ENCODE results near the gene DHX29.

DHX29 gene

GRCh38 chr5:55231919-55232270 lies 75.6 kb downstream of the DHX29 start:
- no peak for DNase-seq

DNA sequence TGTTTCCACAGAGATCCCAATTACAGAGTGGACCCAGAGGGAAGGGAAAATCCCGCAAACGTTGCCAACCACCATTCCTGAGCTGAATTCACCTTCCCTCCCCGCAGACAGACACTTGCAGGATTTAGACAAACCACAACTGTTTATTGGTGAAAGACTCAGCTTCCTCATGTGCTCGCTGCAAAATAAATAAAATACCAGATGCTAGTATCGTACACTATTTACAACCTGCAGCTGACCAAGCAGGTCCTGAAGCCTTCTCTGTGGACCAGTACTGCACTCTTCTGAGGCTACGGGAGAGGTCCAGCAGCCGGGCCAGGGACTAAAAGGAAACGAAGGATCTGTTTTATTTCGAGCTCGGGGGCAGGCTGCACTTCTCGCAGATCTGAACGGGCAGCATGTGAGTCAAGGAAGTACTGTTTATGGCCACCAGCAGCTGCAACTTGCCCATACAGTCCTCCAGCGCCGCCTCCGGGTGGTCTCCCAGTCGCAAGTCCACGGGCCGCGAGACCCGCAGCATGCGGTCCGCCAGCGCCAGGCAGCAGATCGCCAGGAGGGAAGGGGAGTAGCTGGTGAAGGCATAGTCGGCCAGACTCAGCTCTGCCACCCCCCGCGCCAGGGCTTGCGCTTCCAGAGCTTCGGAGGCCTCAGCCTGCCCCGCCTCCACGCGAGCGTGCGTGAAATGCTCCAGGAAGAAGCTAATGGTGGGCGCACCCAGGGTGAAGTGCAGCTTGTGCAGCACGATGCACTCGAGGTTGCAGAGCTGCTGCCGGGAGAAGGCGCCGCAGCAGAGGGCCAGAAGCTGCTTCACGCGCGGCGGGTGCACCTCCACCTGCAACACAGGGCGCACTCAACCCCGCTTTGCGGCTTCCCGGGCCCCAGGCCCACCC lies 76.2 kb downstream of the DHX29 start:
- no peak for DNase-seq

DNA sequence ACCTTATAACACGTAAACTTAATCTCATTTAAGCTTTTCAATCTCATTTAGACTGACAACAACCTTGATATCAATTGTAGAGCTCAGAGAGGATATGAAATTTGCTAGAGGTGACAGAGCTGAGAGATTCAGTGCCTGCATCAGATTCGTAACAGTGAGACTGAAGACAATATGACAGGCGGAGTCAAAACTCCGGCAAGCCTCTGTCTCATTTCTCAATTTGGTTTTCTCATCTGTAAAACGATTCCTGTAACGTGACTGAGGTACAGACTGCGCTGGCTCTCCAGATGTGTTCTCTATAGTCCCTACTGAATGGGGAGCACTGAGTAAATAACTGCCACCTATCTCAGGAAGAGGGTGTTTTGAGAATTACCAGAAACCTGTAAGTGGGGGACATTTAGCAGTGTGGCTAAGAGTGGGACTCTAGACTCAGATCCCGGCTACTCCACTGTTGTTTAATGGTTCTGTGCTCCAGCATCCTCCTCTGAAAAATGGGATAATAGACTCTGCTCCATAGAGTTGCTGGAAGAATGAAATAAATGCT lies 77.3 kb downstream of the DHX29 start:
- DNase-seq = no peak

GRCh38 chr5:55227664-55228430 lies 79.6 kb downstream of the DHX29 start:
- no peak for DNase-seq

GRCh38 chr5:55226934-55227663 lies 80.4 kb downstream of the DHX29 start, which contains the start of gene MCIDAS:
TSS of gene MCIDAS (minus strand) at chr5:55227315. CDS start at chr5:55227138, 177 bp downstream.
- DNase-seq = no peak

GRCh38 chr5:55226027-55226933 lies 81.2 kb downstream of the DHX29 start:
- peak; percentile 34 for DNase-seq

DNA sequence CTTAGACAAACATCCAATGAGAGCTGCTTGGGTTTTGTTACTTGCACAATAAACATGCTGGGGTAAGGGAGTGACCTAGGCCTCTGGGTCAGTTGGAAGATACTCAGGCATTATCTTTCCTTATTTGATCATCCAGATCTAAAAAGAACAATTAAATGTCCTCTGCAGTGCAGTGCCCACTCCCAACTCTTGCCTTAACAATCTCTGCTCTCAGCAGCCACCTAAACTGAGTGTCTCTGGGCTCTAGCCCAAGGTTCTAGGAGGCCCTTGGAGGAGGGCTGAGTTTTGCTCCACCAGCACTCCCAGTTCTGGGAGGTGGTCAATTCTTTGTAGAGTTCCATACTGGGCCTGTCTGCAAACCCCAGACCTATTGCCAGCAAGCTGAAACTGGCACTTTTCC lies 82.1 kb downstream of the DHX29 start:
- no peak for DNase-seq

DNA sequence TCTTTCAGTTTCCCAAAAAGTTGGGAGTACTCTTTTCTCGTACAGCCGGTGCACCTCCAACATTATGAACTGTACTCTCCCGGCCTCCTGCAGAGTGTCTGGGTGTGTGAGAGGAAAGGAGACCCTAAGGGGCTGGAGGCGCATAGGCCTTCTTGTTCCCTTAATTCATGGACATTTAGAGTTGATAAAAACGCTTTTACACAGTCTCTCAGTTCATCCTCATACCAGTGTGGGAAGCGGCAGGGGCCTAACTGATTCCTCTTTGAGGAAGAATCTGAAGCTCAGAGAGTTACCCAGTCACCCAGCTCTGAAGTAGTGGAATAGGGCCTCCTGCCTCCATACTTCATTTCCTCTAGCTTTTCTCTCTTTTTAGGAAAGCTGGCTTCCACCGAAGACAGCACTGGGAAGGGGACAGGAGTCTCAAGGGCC lies 83.7 kb downstream of the DHX29 start:
- DNase-seq = no peak

DNA sequence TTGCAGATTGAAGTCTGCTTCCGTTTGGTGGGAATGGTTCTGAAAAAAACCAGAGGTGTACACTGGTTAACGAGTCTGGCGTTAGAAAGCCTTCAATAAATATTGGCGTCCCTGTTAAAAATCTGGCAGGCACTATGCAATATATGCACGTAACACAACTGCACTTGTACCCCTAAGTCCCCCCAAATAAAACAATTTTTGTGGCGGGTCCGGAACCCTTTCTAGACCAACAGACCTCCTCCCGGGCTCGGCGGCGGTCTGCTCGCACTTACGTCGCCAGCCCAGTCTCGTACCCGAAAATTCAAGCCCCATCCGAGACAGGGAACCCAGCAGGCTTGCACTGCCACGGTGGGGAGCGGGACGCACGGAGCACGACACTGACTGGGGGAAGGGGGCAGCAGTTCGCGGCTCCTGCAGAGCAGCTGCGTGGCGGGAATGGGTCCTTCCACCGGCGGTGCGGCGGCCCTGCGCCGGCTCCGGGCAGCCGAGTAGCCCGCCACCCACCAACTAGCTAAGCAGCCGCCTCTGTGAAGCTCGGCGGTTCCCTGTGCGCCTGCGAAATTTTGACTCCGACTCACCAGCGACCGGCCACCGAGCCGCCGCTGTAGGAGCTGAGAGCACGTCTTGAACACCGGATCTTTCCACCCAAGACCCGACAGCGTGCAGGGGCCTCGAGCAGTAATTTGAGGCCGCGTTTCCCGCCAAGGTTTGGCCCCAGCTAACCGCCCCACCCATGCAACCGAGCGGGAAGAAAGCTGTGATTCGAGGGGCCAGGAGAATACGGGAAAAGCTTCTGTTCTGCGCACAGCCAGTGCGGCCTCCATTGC lies 84.3 kb downstream of the DHX29 start:
- no peak for DNase-seq

GRCh38 chr5:55222092-55222984 lies 85.2 kb downstream of the DHX29 start:
- DNase-seq = peak; percentile 27

DNA sequence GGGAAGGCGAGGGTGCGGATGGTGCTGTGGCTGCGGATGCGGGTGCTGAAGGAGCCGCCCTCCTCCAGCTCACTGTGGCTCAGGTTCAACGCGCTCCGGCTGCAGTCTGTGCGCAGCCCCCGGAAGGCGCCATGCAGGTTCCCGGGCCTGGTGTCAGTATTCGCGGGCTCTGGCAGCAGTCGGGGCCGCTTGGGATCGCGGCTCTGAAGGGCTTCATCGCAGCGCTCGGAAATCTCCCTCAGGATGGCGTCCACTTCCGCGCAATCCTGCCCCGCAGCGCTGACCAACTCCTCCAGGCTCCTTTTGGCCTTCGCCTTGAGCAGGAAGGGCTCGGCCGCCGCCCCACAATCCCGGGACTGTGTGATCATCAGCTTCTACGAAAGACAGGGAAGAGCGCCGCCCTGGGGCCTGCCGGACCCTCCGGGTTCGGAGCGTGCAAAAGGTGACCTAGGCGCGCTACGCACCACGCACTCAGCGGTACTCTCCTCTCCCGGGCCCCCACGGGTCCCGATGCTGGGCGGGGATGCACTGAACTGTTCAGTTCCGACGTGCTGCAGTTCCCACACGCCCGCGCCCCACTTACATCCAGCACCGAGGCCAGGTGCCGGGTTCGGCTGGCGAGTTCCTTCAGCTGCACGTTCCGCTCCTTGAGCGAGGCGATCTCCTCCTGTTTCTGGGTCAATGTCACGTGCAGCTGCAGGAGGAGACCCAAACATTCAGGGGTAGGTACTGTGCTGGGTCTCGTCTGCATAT lies 86.9 kb downstream of the DHX29 start:
- no peak for DNase-seq

DNA sequence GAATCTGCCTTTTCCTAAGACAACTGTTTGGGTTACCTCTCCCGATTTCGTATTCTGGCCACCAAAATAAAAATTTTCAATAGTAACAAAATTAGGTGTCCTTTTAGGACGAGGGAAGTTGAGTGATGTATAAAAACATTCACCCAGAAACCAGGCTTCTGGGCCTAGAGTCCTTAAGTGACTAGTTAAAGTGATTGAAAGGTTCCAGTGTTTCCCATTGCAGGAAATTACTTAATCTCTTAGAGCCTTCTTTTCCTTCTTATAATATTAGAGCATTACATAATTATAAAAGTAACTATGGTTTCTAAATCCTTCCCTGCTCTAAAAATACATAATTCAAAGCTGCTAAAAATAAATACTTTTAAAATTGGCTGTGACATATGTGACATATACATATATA lies 87.7 kb downstream of the DHX29 start:
- DNase-seq = no peak

- DNase-seq = no peak
Measured at GRCh38 chr5:55218967-55219366, 88.5 kb downstream of the DHX29 start.

- no peak for DNase-seq
Measured at GRCh38 chr5:55211184-55211874, 96.2 kb downstream of the DHX29 start.
